NB4 (cell line): ENCODE measurements around the gene PANK4.

Experiments used
- CTCF ChIP-seq: IDR thresholded peaks from one replicate; pipeline ENCODE4 v1.5.1; 2012; ENCODE audit warnings: low read depth, low read length
- POLR2A ChIP-seq: IDR thresholded peaks from 2 replicates; pipeline ENCODE4 v1.6.1; 2011; ENCODE audit warnings: mild to moderate bottlenecking; ENCODE audit not compliant: insufficient read length; ENCODE audit errors: extremely low read depth
- TF ChIP-seq, protein P1 (sequence below): IDR thresholded peaks from 2 replicates; pipeline ENCODE4 v1.6.1; 2011; ENCODE audit warnings: low read depth, low read length

DNA sequence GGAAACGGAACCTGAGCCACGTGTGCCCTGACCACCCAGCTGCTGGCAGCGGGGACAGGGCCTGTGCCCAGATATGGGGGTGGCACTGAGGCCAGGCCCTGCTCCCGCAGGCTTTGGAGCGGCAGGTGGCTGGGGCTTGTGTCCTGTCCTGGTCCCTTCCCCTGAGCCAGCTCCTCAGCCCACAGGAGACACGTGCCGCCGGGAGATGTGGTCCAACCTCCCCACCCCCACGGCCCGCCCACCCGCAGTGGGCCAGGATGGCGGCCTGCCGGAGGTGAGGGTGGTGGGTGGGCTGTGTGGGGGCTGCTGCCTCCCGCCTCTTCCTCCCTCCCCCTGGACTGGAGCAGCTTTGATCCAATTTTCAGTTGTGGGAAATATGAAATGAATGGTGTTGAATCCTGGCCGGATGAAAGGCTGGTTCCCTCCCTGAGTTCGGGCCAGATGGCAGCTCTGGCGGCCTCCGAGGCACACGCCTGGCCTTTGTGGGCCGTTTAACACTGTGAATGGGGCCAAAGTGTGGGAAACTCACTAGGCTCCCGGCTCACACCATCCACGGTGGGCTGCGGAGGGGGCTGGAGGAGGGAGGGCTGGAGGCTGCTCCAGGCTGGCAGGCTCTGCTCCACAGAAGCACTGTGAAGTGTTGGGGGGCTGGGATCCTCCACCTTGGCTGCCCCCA lies 6.2 kb upstream of the PANK4 start:
- TF ChIP-seq POLR2A: no peak
- TF ChIP-seq CTCF: no peak
- TF ChIP-seq, protein P1, sequence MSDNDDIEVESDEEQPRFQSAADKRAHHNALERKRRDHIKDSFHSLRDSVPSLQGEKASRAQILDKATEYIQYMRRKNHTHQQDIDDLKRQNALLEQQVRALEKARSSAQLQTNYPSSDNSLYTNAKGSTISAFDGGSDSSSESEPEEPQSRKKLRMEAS: no peak
